ENCODE measurements around the gene ZNF609.

ZNF609 gene

GRCh38 chr15:64502151-64502550 is 41.8 kb downstream of the ZNF609 start:
- no peak for DNase-seq (ENCODE audit: low spot score)

GRCh38 chr15:64502551-64502950 is 42.2 kb downstream of the ZNF609 start:
- no peak for DNase-seq (ENCODE audit: low spot score)

- DNase-seq (ENCODE audit: low spot score): no peak
Observed at GRCh38 chr15:64503197-64503596, 42.8 kb downstream of the ZNF609 start.

GRCh38 chr15:64503640-64504039 is 43.3 kb downstream of the ZNF609 start:
- no peak for DNase-seq (ENCODE audit: low spot score)

- DNase-seq (ENCODE audit: low spot score): peak; percentile 44
Observed at GRCh38 chr15:64507293-64507802, 47.0 kb downstream of the ZNF609 start.

GRCh38 chr15:64507845-64508244 is 47.5 kb downstream of the ZNF609 start:
- DNase-seq (ENCODE audit: low spot score): no peak

GRCh38 chr15:64513823-64514222 is 53.4 kb downstream of the ZNF609 start:
- DNase-seq (ENCODE audit: low spot score): no peak

- no peak for DNase-seq (ENCODE audit: low spot score)
Observed at GRCh38 chr15:64515196-64515595, 54.8 kb downstream of the ZNF609 start.

GRCh38 chr15:64515825-64516224 is 55.4 kb downstream of the ZNF609 start:
- DNase-seq (ENCODE audit: low spot score): no peak

GRCh38 chr15:64519897-64520296 is 59.5 kb downstream of the ZNF609 start:
- DNase-seq (ENCODE audit: low spot score): no peak

GRCh38 chr15:64521201-64521600 is 60.8 kb downstream of the ZNF609 start:
- DNase-seq (ENCODE audit: low spot score): peak; percentile 33

- DNase-seq (ENCODE audit: low spot score): peak; percentile 78
Observed at GRCh38 chr15:64521726-64522164, 61.4 kb downstream of the ZNF609 start.

- no peak for DNase-seq (ENCODE audit: low spot score)
Observed at GRCh38 chr15:64522226-64522823, 61.9 kb downstream of the ZNF609 start.

GRCh38 chr15:64523240-64523639 is 62.9 kb downstream of the ZNF609 start:
- DNase-seq (ENCODE audit: low spot score): no peak

- DNase-seq (ENCODE audit: low spot score): no peak
Observed at GRCh38 chr15:64524778-64525177, 64.4 kb downstream of the ZNF609 start.

GRCh38 chr15:64525828-64526530 is 65.6 kb downstream of the ZNF609 start:
- no peak for DNase-seq (ENCODE audit: low spot score)

- DNase-seq (ENCODE audit: low spot score): no peak
Observed at GRCh38 chr15:64527263-64527984, 67.0 kb downstream of the ZNF609 start.

- DNase-seq (ENCODE audit: low spot score): no peak
Observed at GRCh38 chr15:64528871-64529270, 68.5 kb downstream of the ZNF609 start.

- no peak for DNase-seq (ENCODE audit: low spot score)
Observed at GRCh38 chr15:64530472-64530871, 70.1 kb downstream of the ZNF609 start.

- DNase-seq (ENCODE audit: low spot score): no peak
Observed at GRCh38 chr15:64530918-64531317, 70.5 kb downstream of the ZNF609 start.

- no peak for DNase-seq (ENCODE audit: low spot score)
Observed at GRCh38 chr15:64532521-64533315, 72.3 kb downstream of the ZNF609 start.
